Astrocyte (in vitro differentiated cells and primary cell): ENCODE measurements around the gene GLUL. TPM values are rescaled to one million over a fixed set of nuclear protein-coding genes. Genes with fewer than 3 reads are reported as not detected.

Source experiments
- DNase-seq: peaks from one replicate; pipeline ENCODE4 v3.0.0-alpha.2; 2010; ENCODE audit warnings: low read depth
- FAIRE-seq: peaks from 2 replicates; lab custom pipeline; 2011; peaks lifted over from hg19 to GRCh38; lab: Jason Lieb, UNC
- H2AFZ ChIP-seq: 2 replicates; pipeline ENCODE4 v1.6.0; 2012; ENCODE audit warnings: low read depth, low read length, inconsistent platforms
- H3K27ac ChIP-seq: 2 replicates; pipeline ENCODE4 v1.5.1; 2011; ENCODE audit warnings: low read depth, low read length, inconsistent platforms
- H3K27me3 ChIP-seq: 2 replicates; pipeline ENCODE4 v1.6.0; 2011; ENCODE audit warnings: low read length, inconsistent platforms; ENCODE audit not compliant: insufficient read depth
- H3K36me3 ChIP-seq: 2 replicates; pipeline ENCODE4 v1.5.1; 2011; ENCODE audit warnings: low read length, inconsistent platforms; ENCODE audit not compliant: insufficient read depth
- H3K4me1 ChIP-seq: 2 replicates; pipeline ENCODE4 v1.5.1; 2011; ENCODE audit warnings: low read length, inconsistent platforms; ENCODE audit not compliant: insufficient read depth
- H3K4me2 ChIP-seq: 2 replicates; pipeline ENCODE4 v1.6.0; 2012; ENCODE audit warnings: low read length, inconsistent platforms
- H3K4me3 ChIP-seq: 2 replicates; pipeline ENCODE4 v1.5.1; 2011; ENCODE audit warnings: low read depth, mild to moderate bottlenecking, low read length, inconsistent platforms; ENCODE audit not compliant: insufficient read depth
- H3K79me2 ChIP-seq: 2 replicates; pipeline ENCODE4 v1.6.0; 2012; ENCODE audit warnings: mild to moderate bottlenecking, low read length, inconsistent platforms; ENCODE audit not compliant: insufficient read depth
- H3K9ac ChIP-seq: 2 replicates; pipeline ENCODE4 v1.6.0; 2012; ENCODE audit warnings: mild to moderate bottlenecking, low read length, inconsistent platforms
- H3K9me3 ChIP-seq: 2 replicates; pipeline ENCODE4 v1.5.1; 2012; ENCODE audit warnings: low read depth, mild to moderate bottlenecking, low read length, inconsistent platforms; ENCODE audit not compliant: insufficient read depth
- H4K20me1 ChIP-seq: 2 replicates; pipeline ENCODE4 v1.6.0; 2012; ENCODE audit warnings: low read length, inconsistent platforms; ENCODE audit not compliant: insufficient read depth
- H3K27ac Mint-ChIP-seq: one replicate; pipeline ENCODE4 v1.8.0; 2021; ENCODE audit warnings: mild to moderate bottlenecking, mixed read lengths; ENCODE audit not compliant: unreplicated experiment
- H3K27me3 Mint-ChIP-seq: one replicate; pipeline ENCODE4 v1.8.0; 2021; ENCODE audit warnings: low read depth, mixed read lengths; ENCODE audit not compliant: unreplicated experiment
- H3K36me3 Mint-ChIP-seq: one replicate; pipeline ENCODE4 v1.8.0; 2021; ENCODE audit warnings: low read depth, mixed read lengths; ENCODE audit not compliant: unreplicated experiment
- H3K4me1 Mint-ChIP-seq: one replicate; pipeline ENCODE4 v1.8.0; 2021; ENCODE audit warnings: low read depth, mixed read lengths; ENCODE audit not compliant: unreplicated experiment
- H3K4me3 Mint-ChIP-seq: one replicate; pipeline ENCODE4 v1.8.0; 2021; ENCODE audit warnings: mild to moderate bottlenecking, moderate library complexity, mixed read lengths; ENCODE audit not compliant: unreplicated experiment
- H3K9me3 Mint-ChIP-seq: one replicate; pipeline ENCODE4 v1.8.0; 2021; ENCODE audit warnings: mild to moderate bottlenecking, mixed read lengths; ENCODE audit not compliant: unreplicated experiment
- CTCF ChIP-seq: IDR thresholded peaks from 2 replicates; pipeline ENCODE4 v1.5.1; 2011; ENCODE audit warnings: low read depth, mild to moderate bottlenecking, inconsistent platforms, low read length, moderate library complexity; ENCODE audit not compliant: insufficient read depth
- EZH2 ChIP-seq: IDR thresholded peaks from 2 replicates; pipeline ENCODE4 v1.6.1; 2012; ENCODE audit warnings: mild to moderate bottlenecking, low read length, inconsistent platforms; ENCODE audit not compliant: insufficient read depth
- total RNA-seq: library from RNA; stranded (reverse); gene quantifications from 2 replicates; pipeline ENCODE4 v1.2.1, GENCODE V29; 2021

Gene GLUL
- total RNA-seq, 1 donor from 2014 or later, result 158 TPM

GRCh38 chr1:182350839-182351238 lies 40.8 kb downstream of the GLUL start:
- no peak overlapping the region for H3K9ac ChIP-seq
- Mint-ChIP-seq H3K27ac (no peak overlapping the region), H3K27me3 (no peaks in the 10 kb centered on the region), H3K9me3 (no peaks in the 10 kb centered on the region), H3K4me1 (peaks cover 2% of the 10 kb centered on the region), H3K4me3 (no peak overlapping the region), H3K36me3 (no peaks in the 10 kb centered on the region)
- no peak overlapping the region for H3K27ac ChIP-seq
- H4K20me1 ChIP-seq, result no peaks in the 10 kb centered on the region
- H3K36me3 ChIP-seq, result no peaks in the 10 kb centered on the region
- FAIRE-seq (no peak), DNase-seq (no peak)
- no peak overlapping the region for H3K4me3 ChIP-seq
- TF ChIP-seq EZH2, result no peak
- no peak for TF ChIP-seq CTCF
- H3K4me2 ChIP-seq, result no peak overlapping the region
- no peak overlapping the region for H2AFZ ChIP-seq
- no peaks in the 10 kb centered on the region for H3K27me3 ChIP-seq
- no peaks in the 10 kb centered on the region for H3K4me1 ChIP-seq
- H3K79me2 ChIP-seq, result no peaks in the 10 kb centered on the region
- H3K9me3 ChIP-seq, result no peaks in the 10 kb centered on the region

GRCh38 chr1:182348961-182349747 lies 42.4 kb downstream of the GLUL start:
- no peak for FAIRE-seq
- no peaks in the 10 kb centered on the region for H3K9me3 ChIP-seq
- H3K4me2 ChIP-seq, result no peak overlapping the region
- TF ChIP-seq EZH2 (no peak), CTCF (no peak)
- H4K20me1 ChIP-seq, result no peaks in the 10 kb centered on the region
- no peak for DNase-seq
- no peak overlapping the region for H2AFZ ChIP-seq
- Mint-ChIP-seq H3K27ac (no peak overlapping the region), H3K4me1 (peaks cover 2% of the 10 kb centered on the region), H3K9me3 (no peaks in the 10 kb centered on the region), H3K36me3 (no peaks in the 10 kb centered on the region), H3K4me3 (no peak overlapping the region), H3K27me3 (no peaks in the 10 kb centered on the region)
- no peak overlapping the region for H3K27ac ChIP-seq
- H3K79me2 ChIP-seq, result no peaks in the 10 kb centered on the region
- H3K36me3 ChIP-seq, result no peaks in the 10 kb centered on the region
- H3K4me1 ChIP-seq, result no peaks in the 10 kb centered on the region
- H3K27me3 ChIP-seq, result no peaks in the 10 kb centered on the region
- H3K4me3 ChIP-seq, result no peak overlapping the region
- H3K9ac ChIP-seq, result no peak overlapping the region

- H2AFZ ChIP-seq, result no peak overlapping the region
- peaks cover 2% of the 10 kb centered on the region for H3K4me1 Mint-ChIP-seq
- no peaks in the 10 kb centered on the region for H3K36me3 ChIP-seq
- no peaks in the 10 kb centered on the region for H3K27me3 Mint-ChIP-seq
- no peak for DNase-seq
- no peak overlapping the region for H3K27ac ChIP-seq
- H3K4me1 ChIP-seq, result no peaks in the 10 kb centered on the region
- no peak for FAIRE-seq
- no peaks in the 10 kb centered on the region for H3K27me3 ChIP-seq
- no peaks in the 10 kb centered on the region for H3K79me2 ChIP-seq
- no peaks in the 10 kb centered on the region for H3K9me3 ChIP-seq
- H3K9ac ChIP-seq, result no peak overlapping the region
- no peaks in the 10 kb centered on the region for H4K20me1 ChIP-seq
- H3K4me3 ChIP-seq, result no peak overlapping the region
- no peak overlapping the region for H3K4me2 ChIP-seq
- H3K27ac Mint-ChIP-seq, result no peak overlapping the region
- no peaks in the 10 kb centered on the region for H3K36me3 Mint-ChIP-seq
- no peak for TF ChIP-seq CTCF
- no peak for TF ChIP-seq EZH2
- no peak overlapping the region for H3K4me3 Mint-ChIP-seq
- H3K9me3 Mint-ChIP-seq, result no peaks in the 10 kb centered on the region
Observed at GRCh38 chr1:182347019-182347418, 44.6 kb downstream of the GLUL start.
